LNCaP clone FGC (cell line): ENCODE measurements around the gene BTBD6.
"Not testable (repeated sequence)": the region's sequence is repeated elsewhere in the genome, so short reads cannot be mapped to it uniquely, and the experiment has no call there.

Source experiments
- DNase-seq: peaks from one replicate; pipeline ENCODE4 v3.0.0-alpha.2; 2011; ENCODE audit warnings: low read depth
- H3K4me3 ChIP-seq: 2 replicates; pipeline ENCODE4 v1.5.1; 2011; ENCODE audit warnings: mild to moderate bottlenecking, low read depth, low read length, control low read depth
- CTCF ChIP-seq: IDR thresholded peaks from 2 replicates; pipeline ENCODE4 v1.5.1; 2012; ENCODE audit warnings: mild to moderate bottlenecking; ENCODE audit not compliant: control insufficient read depth, insufficient read depth; ENCODE audit errors: extremely low read depth

The BTBD6 gene

DNA sequence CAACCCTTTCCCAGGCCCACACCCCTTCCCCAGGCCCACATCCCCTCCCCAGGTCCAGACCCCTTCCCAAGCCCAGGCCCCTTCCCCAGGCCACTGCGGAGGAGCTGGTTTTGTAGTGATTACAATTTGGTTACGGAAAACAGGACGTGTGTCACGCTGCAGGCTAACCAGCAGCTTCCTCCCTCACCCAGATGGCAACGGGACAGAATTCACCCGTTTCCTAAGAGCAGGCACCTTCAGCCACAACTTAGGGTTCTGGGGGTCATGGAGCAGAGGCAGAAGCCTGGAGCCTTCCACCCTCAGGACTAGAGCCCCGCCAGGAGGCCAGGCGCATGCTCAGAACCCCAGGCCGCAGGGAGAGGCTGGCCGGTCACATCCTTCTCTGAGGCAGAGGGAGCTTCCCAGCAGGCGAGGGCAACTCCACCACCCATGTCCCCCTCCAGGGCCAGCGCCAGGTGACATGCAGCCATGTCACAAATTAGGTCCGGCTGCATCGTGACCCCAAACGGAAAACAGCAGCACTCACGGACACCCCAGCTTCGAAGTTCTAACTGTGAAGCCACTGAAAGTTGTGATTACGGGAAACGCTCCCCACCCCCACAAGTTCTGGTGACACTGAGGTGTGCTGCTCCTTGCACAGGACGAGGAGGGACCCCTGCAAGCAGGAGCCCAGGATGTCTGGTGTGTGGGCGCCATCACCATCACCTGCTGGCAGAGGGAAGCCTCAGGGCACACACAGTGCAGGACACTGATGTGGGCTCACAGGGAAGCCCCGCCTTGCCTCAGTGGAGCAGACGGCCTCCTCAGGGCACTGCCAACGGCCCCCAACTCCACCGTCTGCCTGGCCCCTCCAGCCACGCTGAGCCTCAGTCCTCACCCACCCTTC lies 44.7 kb downstream of the BTBD6 start:
- no peak overlapping the region for H3K4me3 ChIP-seq
- no peak for TF ChIP-seq CTCF
- DNase-seq = no peak

- no peak for DNase-seq
- H3K4me3 ChIP-seq = no peak overlapping the region
- no peak for TF ChIP-seq CTCF
Observed at GRCh38 chr14:105294142-105294597, 45.8 kb downstream of the BTBD6 start.

- DNase-seq, H3K4me3 ChIP-seq: not testable (repeated sequence)
Observed at GRCh38 chr14:105297311-105297710, 49.0 kb downstream of the BTBD6 start.

- no peak for DNase-seq
- no peak for TF ChIP-seq CTCF
Observed at GRCh38 chr14:105299654-105300541, 51.6 kb downstream of the BTBD6 start.

More at GRCh38 chr14:105299654-105300541, 51.6 kb downstream of the BTBD6 start:
- H3K4me3 ChIP-seq = peak overlapping the region; percentile 85
